B cell (primary cell): Measurements from ENCODE around the gene KCNK4. TPM values are rescaled to one million over a fixed set of nuclear protein-coding genes. Genes with fewer than 3 reads are reported as not detected.

Experiments
- ATAC-seq: fragments of 200-7000 bp; cut with Tn5 transposase; one replicate; pipeline ENCODE4 v1.10.0; 2021; ENCODE audit warnings: low read depth, mild to moderate bottlenecking, moderate number of reproducible peaks, moderate library complexity
- CTCF ChIA-PET: fragments of 350-600 bp; sonication (Branson Sonifier 250); formaldehyde crosslinking; loops from one replicate; lab custom pipeline; 2021; ENCODE audit warnings: antibody characterized with exemption, inconsistent platforms; lab: Charles Lee
- POLR2A ChIA-PET: fragments of 350-600 bp; sonication (Branson Sonifier 250); formaldehyde crosslinking; loops from one replicate; lab custom pipeline; 2021; ENCODE audit warnings: antibody characterized with exemption; lab: Charles Lee
- DNase-seq: peaks from one replicate; pipeline ENCODE4 v3.0.0; 2013
- H2AFZ ChIP-seq: 2 replicates; pipeline ENCODE4 v1.6.1; 2012; ENCODE audit warnings: mild to moderate bottlenecking, low read depth, low read length; ENCODE audit not compliant: insufficient read depth, poor library complexity, severe bottlenecking
- H3K27ac ChIP-seq, 2 donors: 1 replicate in 1 of 2; 2 replicates in 1 of 2; pipeline ENCODE4 v1.5.1; 2012 to 2013; ENCODE audit warnings: low read length in 2 of 2, mild to moderate bottlenecking in 2 of 2, moderate library complexity in 1 of 2
- H3K27me3 ChIP-seq, 4 experiments: fragments of 200-600 bp in 1 of 4; sonication (generic) in 1 of 4; replicated peaks in 1 of 4; 1 replicate in 2 of 4; 2 replicates in 2 of 4; pipeline versions ENCODE4 v1.6.1 to v1.7.0; 2013 to 2016; ENCODE audit warnings: low read length in 3 of 4, mild to moderate bottlenecking in 2 of 4, mixed read lengths in 1 of 4, moderate library complexity in 1 of 4; ENCODE audit not compliant: insufficient read depth in 4 of 4, control insufficient read depth in 3 of 4; ENCODE audit errors: control extremely low read depth in 1 of 4
- H3K36me3 ChIP-seq, 2 experiments: replicated peaks in 1 of 2; 1 replicate in 1 of 2; 2 replicates in 1 of 2; pipeline versions ENCODE4 v1.6.1 to v1.7.1; 2013; ENCODE audit warnings: low read length in 1 of 2; ENCODE audit not compliant: insufficient read depth in 2 of 2, control insufficient read depth in 1 of 2; ENCODE audit errors: control extremely low read depth in 1 of 2, extremely low read depth in 1 of 2
- H3K4me1 ChIP-seq, 2 donors: fragments of 200-600 bp in 1 of 2; sonication (generic) in 1 of 2; 1 replicate in 1 of 2; 2 replicates in 1 of 2; pipeline versions ENCODE4 v1.5.1 to v1.6.1; 2013 to 2017; ENCODE audit warnings: low read length in 2 of 2; ENCODE audit not compliant: control insufficient read depth in 2 of 2, insufficient read depth in 2 of 2
- H3K4me2 ChIP-seq: replicated peaks from 2 replicates; pipeline ENCODE3; 2012; ENCODE audit warnings: mild to moderate bottlenecking, low read depth, low read length; ENCODE audit not compliant: poor library complexity, severe bottlenecking
- H3K4me3 ChIP-seq, 5 experiments: fragments of 200-600 bp in 1 of 5; sonication (generic) in 1 of 5; 1 replicate in 3 of 5; 2 replicates in 2 of 5; pipeline versions ENCODE4 v1.5.1 to v1.7.0; 2011 to 2016; ENCODE audit warnings: low read length in 4 of 5, mild to moderate bottlenecking in 4 of 5, low read depth in 2 of 5, control low read depth in 1 of 5, moderate library complexity in 1 of 5; ENCODE audit not compliant: insufficient read depth in 1 of 5; ENCODE audit errors: control extremely low read depth in 1 of 5, extremely low read depth in 1 of 5
- H3K79me2 ChIP-seq: fragments of 200-600 bp; sonication (generic); one replicate; pipeline ENCODE4 v1.6.0; 2016; ENCODE audit warnings: low read length; ENCODE audit not compliant: control insufficient read depth, insufficient read depth
- H3K9ac ChIP-seq: fragments of 200-600 bp; sonication (generic); 2 replicates; pipeline ENCODE4 v1.6.1; 2017; ENCODE audit warnings: mild to moderate bottlenecking, low read length, moderate library complexity
- H3K9me3 ChIP-seq, 3 donors: one replicate each; pipeline versions ENCODE4 v1.6.1 to v1.7.1; 2013; ENCODE audit warnings: low read length in 2 of 3; ENCODE audit not compliant: control insufficient read depth in 2 of 3, insufficient read depth in 1 of 3; ENCODE audit errors: control extremely low read depth in 1 of 3
- H4K20me1 ChIP-seq: 2 replicates; pipeline ENCODE4 v1.6.0; 2012; ENCODE audit warnings: mild to moderate bottlenecking, low read length; ENCODE audit not compliant: insufficient read depth, control insufficient read depth, poor library complexity, severe bottlenecking
- H3K27ac Mint-ChIP-seq: one replicate; pipeline ENCODE4 v1.8.0; 2021; ENCODE audit warnings: mixed read lengths
- H3K27me3 Mint-ChIP-seq: one replicate; pipeline ENCODE4 v1.8.0; 2021; ENCODE audit warnings: mixed read lengths
- H3K4me1 Mint-ChIP-seq: one replicate; pipeline ENCODE4 v1.8.0; 2021; ENCODE audit warnings: mixed read lengths
- H3K4me3 Mint-ChIP-seq: one replicate; pipeline ENCODE4 v1.8.0; 2021; ENCODE audit warnings: mixed read lengths
- H3K9me3 Mint-ChIP-seq: one replicate; pipeline ENCODE4 v1.8.0; 2022; ENCODE audit warnings: mixed read lengths; ENCODE audit not compliant: insufficient read depth
- EZH2 ChIP-seq: IDR thresholded peaks from 2 replicates; pipeline ENCODE4 v1.6.1; 2012; ENCODE audit warnings: borderline replicate concordance, low read depth, mild to moderate bottlenecking, moderate library complexity, low read length; ENCODE audit not compliant: insufficient read depth, poor library complexity, severe bottlenecking
- WGBS: methylation state at CpG from one replicate; pipeline ENCODE4 v1.1.5; 2013; ENCODE audit warnings: missing lambda C conversion rate; ENCODE audit not compliant: insufficient coverage; 5-methylcytosine and 5-hydroxymethylcytosine counted together
- intact Hi-C: fragments of 100-400 bp; cut with micrococcal nuclease; formaldehyde crosslinking; loops from one replicate; pipeline ENCODE4 v1.10.0; 2022
- polyA plus RNA-seq: library from polyadenylated mRNA; depleted of rRNA; stranded (reverse); fragments of >200 nt; gene quantifications from 2 replicates; pipeline ENCODE4 v1.2.3, GENCODE V29; 2012
- total RNA-seq, 2 donors: library from RNA; stranded (reverse); fragments of 120-200 nt in 1 of 2; gene quantifications; 1 replicate in 1 of 2; 2 replicates in 1 of 2; pipeline versions ENCODE4 v1.2.3 to v1.2.4, GENCODE V29; 2013 to 2022
- TF ChIP-seq, protein P1 (sequence below): fragments of 200-600 bp; IDR thresholded peaks from one replicate; pipeline ENCODE4 v1.8.0; 2022; ENCODE audit warnings: antibody characterized with exemption, mild to moderate bottlenecking

The KCNK4 gene
- total and polyA plus RNA-seq, 2 donors (not counting 1 experiment from before 2014, with no cell fraction given), result 0.32 TPM; not detected in 1

- TF ChIP-seq EZH2, result no peak
- TF ChIP-seq, protein P1, sequence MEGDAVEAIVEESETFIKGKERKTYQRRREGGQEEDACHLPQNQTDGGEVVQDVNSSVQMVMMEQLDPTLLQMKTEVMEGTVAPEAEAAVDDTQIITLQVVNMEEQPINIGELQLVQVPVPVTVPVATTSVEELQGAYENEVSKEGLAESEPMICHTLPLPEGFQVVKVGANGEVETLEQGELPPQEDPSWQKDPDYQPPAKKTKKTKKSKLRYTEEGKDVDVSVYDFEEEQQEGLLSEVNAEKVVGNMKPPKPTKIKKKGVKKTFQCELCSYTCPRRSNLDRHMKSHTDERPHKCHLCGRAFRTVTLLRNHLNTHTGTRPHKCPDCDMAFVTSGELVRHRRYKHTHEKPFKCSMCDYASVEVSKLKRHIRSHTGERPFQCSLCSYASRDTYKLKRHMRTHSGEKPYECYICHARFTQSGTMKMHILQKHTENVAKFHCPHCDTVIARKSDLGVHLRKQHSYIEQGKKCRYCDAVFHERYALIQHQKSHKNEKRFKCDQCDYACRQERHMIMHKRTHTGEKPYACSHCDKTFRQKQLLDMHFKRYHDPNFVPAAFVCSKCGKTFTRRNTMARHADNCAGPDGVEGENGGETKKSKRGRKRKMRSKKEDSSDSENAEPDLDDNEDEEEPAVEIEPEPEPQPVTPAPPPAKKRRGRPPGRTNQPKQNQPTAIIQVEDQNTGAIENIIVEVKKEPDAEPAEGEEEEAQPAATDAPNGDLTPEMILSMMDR, result no peak
- peak overlapping the region in 1 of 2 donors; percentile 94 for H3K27ac ChIP-seq
- POLR2A ChIA-PET, result interaction anchor here (0.7 to 3.5 kb wide), 7 partner anchors 14 to 118 kb away, joined by 3 to 21 read pairs (median 7); partner anchors contain the start of genes FERMT3, PRDX5, STIP1 and TRMT112
- intact Hi-C loops, result loop anchor here (1.0 to 10.0 kb wide), 3 partner anchors 52 to 469 kb away; partner anchors contain the start of genes MARK2 and PLCB3
- H3K36me3 ChIP-seq, result peaks cover 0 to 6% of the 10 kb centered on the region in 2 experiments
- peak overlapping the region; percentile 97 for H3K4me2 ChIP-seq
- peaks cover 32 to 54% of the 10 kb centered on the region in 2 donors for H3K4me1 ChIP-seq
- ATAC-seq, result no peak
- no peak for DNase-seq
- peak overlapping the region; percentile 87 for H3K9ac ChIP-seq
- no peak overlapping the region for H2AFZ ChIP-seq
- peaks cover 30% of the 10 kb centered on the region for H4K20me1 ChIP-seq
- WGBS, result 84% methylated on average over 5 of the region's 13 CpGs
- CTCF ChIA-PET, result interaction anchor here (0.7 to 5.8 kb wide), 25 partner anchors 13 to 1550 kb away, joined by 3 to 243 read pairs (median 6); partner anchors contain the start of genes BAD, CCDC88B, FERMT3 and GPR137
- H3K27ac Mint-ChIP-seq, result no peak overlapping the region
- peaks cover 0 to 43% (median 19%) of the 10 kb centered on the region in 4 experiments for H3K27me3 ChIP-seq
- H3K27me3 Mint-ChIP-seq, result peaks cover 14% of the 10 kb centered on the region
- H3K79me2 ChIP-seq, result peaks cover 25% of the 10 kb centered on the region
- H3K4me3 ChIP-seq, result no peak overlapping the region
- H3K4me1 Mint-ChIP-seq, result peaks cover 36% of the 10 kb centered on the region
- H3K4me3 Mint-ChIP-seq, result peak overlapping the region; percentile 44
- peaks cover 0 to 20% (median 0%) of the 10 kb centered on the region in 3 donors for H3K9me3 ChIP-seq
- H3K9me3 Mint-ChIP-seq, result no peaks in the 10 kb centered on the region
Observed at GRCh38 chr11:64303109-64304031, 12.3 kb downstream of the KCNK4 start.
